Adipose tissue (tissue), 3 donors: Measurements from ENCODE around the gene SEMA3D. TPM values are rescaled to one million over a fixed set of nuclear protein-coding genes. Genes with fewer than 3 reads are reported as not detected.
"Not testable (repeated sequence)": the region's sequence is repeated elsewhere in the genome, so short reads cannot be mapped to it uniquely, and the experiment has no call there.

Experiments used
- H3K27ac ChIP-seq: one replicate; pipeline ENCODE4 v1.5.1; 2013; ENCODE audit warnings: low read depth, low read length
- WGBS, 3 donors: extraction: QIAGEN DNeasy Blood & Tissue Kit; methylation state at CpG; one replicate each; pipeline ENCODE4 v1.1.7; 2013; 5-methylcytosine and 5-hydroxymethylcytosine counted together
- polyA plus RNA-seq, 3 donors: library from polyadenylated mRNA; stranded (reverse); fragments of 200-250 nt; gene quantifications; one replicate each; pipeline ENCODE4 v1.2.3, GENCODE V29; 2013
- donor health status: healthy with polysubstance abuse.
- donor health status: Bipolar disorder and iron deficiency.
- donor health status: healthy.

The SEMA3D gene
- polyA plus RNA-seq, 3 donors: 0.18 to 1.1 (median 0.91) TPM

DNA sequence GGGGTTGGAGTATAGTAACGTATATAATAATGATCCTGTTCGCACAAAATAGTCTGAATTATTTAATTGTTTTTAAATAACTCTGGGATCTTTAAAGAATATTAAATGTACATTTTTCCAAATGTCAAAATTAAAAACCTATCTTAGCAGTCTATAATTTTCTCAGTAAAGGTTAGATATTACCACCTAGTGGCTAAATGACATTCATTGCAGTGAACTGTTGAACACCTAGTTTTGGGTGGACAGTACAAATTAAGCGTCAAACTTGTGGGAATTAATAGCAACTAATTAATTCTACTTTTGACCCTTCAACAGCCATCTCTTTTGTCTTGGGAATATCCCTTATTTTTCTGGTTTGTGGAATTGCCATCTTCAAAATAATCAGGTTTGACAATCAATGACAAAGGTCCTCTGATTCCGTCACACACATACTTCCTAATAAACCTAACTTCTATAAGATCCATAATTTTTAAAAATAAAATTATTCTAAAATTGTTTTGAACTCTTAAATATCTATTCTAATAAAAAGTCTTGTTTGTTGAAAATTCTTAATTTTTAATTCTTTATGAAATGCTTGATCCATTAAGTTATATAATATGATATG is 165.7 kb downstream of the SEMA3D start:
- WGBS, 3 donors: 79 to 86% (median 83%) methylated on average over 4 of the region's 4 CpGs
- no peak overlapping the region for H3K27ac ChIP-seq

DNA sequence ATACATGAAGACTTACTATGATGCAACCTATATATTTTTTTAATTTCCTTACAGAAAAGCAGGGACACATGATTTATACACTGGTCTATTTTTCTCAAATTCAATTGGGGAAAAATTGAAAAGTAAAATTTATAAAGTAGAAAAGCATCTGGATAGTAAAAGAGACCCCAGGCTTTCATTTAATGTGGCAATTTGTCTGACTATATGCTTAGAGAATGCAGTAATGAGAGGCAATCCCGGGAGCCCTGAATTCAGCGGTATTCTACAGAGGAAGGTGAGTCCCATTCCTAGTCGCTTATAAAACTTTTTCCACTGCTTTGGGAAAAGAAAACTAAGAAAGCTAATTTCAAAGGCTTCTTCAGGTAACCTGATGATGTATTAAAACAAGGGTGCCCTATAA is 167.1 kb downstream of the SEMA3D start:
- H3K27ac ChIP-seq: no peak overlapping the region
- 87 to 96% (median 95%) methylated on average over 3 of the region's 3 CpGs for WGBS, 3 donors

DNA sequence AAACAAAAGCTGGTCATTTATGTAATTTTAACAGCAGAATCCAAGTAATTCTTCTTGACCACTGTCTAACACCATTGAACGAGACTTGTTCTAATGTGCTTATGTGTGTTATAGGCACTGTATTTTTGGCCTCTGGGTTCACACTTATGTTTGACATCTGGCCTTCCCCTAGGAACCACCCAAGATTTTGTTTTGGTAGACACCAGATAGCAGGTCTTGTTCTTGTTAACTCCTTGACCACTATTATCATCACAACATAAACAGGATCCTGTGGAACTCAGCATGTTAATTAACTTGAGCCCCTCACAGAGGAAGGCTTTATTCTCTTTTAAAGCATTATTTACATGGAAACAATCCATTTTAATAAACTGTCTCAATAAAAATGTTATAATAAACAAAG is 167.7 kb downstream of the SEMA3D start:
- 88 to 100% (median 93%) methylated on average over 1 of the region's 1 CpG for WGBS, 3 donors
- no peak overlapping the region for H3K27ac ChIP-seq

DNA sequence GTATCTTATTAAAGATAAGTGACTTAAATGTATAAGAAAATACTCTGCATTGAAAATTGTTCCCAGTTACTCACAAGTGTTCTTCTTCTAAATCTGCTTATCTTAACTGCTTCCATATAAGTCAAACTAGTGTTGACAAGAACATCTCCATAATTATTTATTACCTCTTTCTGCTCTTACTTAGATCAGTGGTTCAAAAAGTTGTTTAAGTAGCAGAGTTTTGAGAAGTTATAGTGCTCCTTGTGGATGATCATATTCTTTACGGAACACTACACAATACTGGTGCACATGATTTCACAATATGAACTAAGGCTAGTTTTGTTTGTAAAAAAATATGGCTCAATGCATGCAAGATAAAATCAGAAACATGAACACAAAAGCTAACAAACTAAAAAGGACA is 168.4 kb downstream of the SEMA3D start:
- WGBS, 3 donors: 86 to 91% (median 86%) methylated on average over 1 of the region's 1 CpG
- H3K27ac ChIP-seq: no peak overlapping the region

GRCh38 chr7:85016286-85016685 is 170.6 kb downstream of the SEMA3D start:
- no peak overlapping the region for H3K27ac ChIP-seq
- whole genome bisulfite sequencing, 3 donors: 88 to 95% (median 89%) methylated on average over 1 of the region's 1 CpG

DNA sequence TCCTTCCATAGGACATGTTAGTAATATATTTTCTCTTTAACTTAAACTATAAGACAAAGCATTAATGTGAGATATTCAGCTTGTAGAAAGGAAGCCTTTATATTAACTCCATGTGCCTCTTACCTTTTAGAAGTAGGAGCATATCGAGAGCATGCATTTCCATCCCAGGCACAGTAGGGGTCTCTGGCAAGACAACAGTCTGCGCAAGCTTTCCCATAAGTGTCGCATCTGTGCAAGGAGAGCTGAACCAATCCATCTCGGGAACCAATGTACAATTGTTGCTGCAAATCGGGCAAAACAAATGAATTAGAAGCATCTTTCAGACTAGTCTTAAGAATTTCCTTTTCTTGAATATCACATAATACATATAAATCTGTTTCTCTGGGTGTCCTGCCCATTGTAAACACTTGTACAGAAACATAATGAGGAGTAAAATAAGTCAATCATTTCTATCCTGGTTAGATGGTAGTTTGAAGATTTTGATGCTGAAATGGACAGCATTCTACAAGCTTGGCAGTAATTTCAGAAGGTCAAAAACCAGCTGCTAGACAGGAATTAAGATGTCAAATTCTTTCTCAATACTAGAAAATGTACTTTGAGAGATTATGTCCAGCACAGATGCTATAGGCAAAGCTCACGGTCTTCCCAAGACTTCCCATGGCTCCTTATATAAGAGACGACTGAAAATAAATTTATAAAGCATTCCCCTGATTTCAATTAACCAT is 171.8 kb downstream of the SEMA3D start:
- WGBS, 3 donors: 87 to 92% (median 88%) methylated on average over 7 of the region's 7 CpGs
- H3K27ac ChIP-seq: no peak overlapping the region

DNA sequence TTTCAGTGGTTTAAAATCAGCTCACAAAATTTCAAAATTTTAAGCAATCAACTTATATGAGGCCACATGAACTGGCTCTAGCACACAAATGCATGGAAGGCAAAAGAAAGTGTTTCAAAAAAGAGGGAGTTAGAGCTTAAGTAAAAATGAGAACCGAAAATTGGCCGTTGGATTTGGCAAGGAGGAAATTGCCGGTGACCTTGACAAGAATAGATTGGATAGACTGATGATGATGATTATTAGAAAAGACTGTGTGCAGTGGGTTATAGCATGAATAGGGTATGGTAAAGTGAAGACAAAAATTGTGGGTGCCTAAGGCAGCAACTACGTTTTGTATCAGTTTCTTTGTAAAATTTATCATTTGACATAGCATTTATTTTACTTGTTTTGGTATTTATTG is 175.7 kb downstream of the SEMA3D start:
- 79 to 87% (median 85%) methylated on average over 4 of the region's 4 CpGs for WGBS, 3 donors
- H3K27ac ChIP-seq: no peak overlapping the region

DNA sequence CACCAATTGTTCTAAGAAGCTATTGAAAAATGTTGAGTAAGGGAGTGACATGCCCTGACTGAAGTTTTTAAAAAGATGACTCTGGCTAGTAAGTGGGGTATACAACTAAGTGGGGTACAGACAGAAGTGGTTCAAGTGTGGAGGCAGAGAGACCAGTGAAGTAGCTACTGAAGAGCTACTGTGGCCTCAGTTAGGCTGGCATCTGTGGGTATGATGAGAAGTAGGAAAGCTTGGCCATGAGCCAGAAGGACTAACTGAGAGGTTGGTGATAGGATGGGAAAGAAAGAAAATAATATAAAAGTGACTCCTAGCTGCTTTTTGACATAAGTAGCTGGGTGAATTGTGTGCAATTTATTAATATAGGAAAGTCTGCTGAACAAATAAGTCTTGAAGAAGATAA is 176.6 kb downstream of the SEMA3D start:
- no peak overlapping the region for H3K27ac ChIP-seq

DNA sequence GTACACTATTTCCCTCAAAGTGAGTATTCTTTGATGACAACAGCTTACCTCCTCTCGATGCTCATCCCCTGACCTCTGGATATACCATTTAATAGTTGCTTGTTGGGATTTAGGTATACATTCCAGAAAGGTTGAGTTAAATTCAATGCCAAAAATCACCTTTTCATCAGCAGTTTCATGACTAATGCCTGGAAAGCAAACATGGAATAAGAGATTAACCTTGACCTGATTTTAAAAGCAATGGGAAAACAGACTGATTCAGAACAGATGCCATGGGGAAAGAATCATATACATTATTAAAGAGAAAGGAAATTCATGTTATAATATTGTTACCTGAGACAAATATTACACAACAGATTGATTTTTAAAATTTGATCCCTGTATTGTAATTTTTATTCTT is 180.1 kb downstream of the SEMA3D start:
- WGBS, 3 donors: 33 to 88% (median 84%) methylated on average over 1 of the region's 1 CpG

DNA sequence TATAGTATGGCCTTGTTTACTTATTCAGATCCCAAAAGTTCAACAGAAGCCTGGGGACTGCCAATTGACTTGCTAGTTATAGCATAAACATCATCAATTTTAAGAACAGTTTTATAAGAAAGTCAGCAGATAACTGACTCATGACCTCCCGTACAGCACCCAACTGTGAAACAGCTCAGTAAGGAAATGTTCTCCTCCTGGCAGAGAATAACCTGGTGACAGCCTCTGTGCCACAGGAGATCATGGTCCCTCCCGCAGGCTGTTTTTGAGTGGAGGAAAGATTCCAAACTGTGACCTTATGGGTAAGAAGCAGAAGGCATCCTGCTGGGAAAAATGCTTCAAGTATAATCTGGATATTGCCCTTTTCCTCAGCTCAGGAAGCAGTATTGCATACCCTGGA is 182.5 kb downstream of the SEMA3D start:
- no peak overlapping the region for H3K27ac ChIP-seq
- WGBS, 3 donors: 62 to 79% (median 74%) methylated on average over 2 of the region's 2 CpGs

More for the DNA sequence above, 180.1 kb downstream of the SEMA3D start:
- H3K27ac ChIP-seq: no peak overlapping the region

GRCh38 chr7:85001495-85002345 is 185.1 kb downstream of the SEMA3D start:
- WGBS, 3 donors: 84 to 86% (median 85%) methylated on average over 3 of the region's 3 CpGs
- H3K27ac ChIP-seq: no peak overlapping the region

DNA sequence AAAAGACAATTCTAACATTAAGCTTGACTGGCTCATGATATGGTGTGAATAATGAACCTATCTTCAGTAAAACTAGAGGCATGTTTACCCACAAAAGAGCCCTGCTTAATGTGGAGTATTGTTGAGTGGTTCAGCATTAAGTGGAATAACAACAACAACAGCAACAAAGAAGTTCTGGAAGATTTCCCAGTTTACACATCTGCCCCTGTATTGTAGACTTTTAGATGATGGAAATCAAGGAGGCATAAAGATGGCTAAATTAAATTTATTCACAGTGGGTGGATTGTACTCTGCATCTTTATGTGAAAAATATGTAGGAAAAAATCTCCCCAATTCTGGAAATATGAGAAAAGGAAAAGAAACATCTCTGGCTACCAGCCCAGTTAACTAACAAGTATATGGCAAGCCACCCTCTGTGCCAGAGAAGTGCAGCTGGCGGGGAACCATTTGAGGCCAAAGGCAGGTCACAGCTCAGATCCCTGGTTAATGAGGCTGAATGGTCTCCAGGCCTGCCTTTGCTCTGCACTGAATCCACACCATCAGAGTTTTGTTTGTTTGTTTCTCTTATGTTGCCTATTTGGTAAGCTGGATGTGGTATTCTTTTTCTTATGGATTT is 186.0 kb downstream of the SEMA3D start:
- H3K27ac ChIP-seq: no peak overlapping the region
- 79 to 89% (median 86%) methylated on average over 1 of the region's 1 CpG for whole genome bisulfite sequencing, 3 donors

GRCh38 chr7:84999450-84999849 is 187.4 kb downstream of the SEMA3D start:
- 90 to 92% (median 91%) methylated on average over 8 of the region's 8 CpGs for WGBS, 3 donors

GRCh38 chr7:84998665-84999064 is 188.2 kb downstream of the SEMA3D start:
- H3K27ac ChIP-seq: no peak overlapping the region

More at GRCh38 chr7:84999450-84999849, 187.4 kb downstream of the SEMA3D start:
- no peak overlapping the region for H3K27ac ChIP-seq

DNA sequence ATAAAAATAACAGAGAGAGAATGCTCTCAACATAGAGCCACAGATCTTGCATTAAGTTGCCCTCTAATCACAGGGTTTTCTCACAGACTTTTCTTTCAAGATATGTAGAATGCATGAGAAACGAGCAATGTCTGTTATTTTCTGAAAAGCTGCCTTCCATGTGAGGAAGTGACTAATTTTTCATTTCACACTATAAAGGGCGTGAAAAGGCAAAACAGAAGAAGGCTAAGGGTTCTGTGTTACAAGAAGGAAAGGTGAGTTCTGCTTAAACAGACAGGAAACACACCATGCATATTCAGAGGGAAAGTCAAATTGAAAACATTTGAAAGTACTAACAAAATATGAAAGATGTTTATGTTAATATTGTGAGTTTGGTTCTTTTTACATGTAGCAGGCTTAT is 189.2 kb downstream of the SEMA3D start:
- H3K27ac ChIP-seq: no peak overlapping the region

GRCh38 chr7:84992954-84993353 is 193.9 kb downstream of the SEMA3D start:
- WGBS, 3 donors: 89 to 97% (median 95%) methylated on average over 9 of the region's 9 CpGs
- H3K27ac ChIP-seq: not testable (repeated sequence)

More for the DNA sequence above, 189.2 kb downstream of the SEMA3D start:
- WGBS, 3 donors: 42 to 55% (median 48%) methylated on average over 2 of the region's 2 CpGs

- 74 to 86% (median 82%) methylated on average over 2 of the region's 2 CpGs for WGBS, 3 donors
- no peak overlapping the region for H3K27ac ChIP-seq
Observed at GRCh38 chr7:84985073-84985784, 201.6 kb downstream of the SEMA3D start.

DNA sequence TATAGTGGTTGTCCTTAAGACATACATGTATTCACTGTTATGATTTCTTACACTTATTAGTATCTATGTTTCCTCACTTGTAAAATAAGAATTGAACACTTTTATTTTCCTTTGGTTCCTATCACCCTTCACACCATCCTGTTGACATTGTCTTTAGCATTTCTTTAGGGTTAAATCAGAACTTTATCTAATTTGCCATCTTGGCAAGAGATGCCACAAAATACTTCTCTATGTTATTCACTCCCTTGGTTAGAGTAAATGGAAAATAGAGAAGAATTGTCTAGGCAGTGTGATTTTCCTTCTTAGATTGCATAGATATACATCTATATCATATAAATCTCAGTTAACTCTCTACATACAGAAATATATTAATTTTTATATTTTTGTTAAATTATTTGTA is 204.7 kb downstream of the SEMA3D start:
- no peak overlapping the region for H3K27ac ChIP-seq
